ENCODE data around the gene PLEKHG4.

PLEKHG4 gene

DNA sequence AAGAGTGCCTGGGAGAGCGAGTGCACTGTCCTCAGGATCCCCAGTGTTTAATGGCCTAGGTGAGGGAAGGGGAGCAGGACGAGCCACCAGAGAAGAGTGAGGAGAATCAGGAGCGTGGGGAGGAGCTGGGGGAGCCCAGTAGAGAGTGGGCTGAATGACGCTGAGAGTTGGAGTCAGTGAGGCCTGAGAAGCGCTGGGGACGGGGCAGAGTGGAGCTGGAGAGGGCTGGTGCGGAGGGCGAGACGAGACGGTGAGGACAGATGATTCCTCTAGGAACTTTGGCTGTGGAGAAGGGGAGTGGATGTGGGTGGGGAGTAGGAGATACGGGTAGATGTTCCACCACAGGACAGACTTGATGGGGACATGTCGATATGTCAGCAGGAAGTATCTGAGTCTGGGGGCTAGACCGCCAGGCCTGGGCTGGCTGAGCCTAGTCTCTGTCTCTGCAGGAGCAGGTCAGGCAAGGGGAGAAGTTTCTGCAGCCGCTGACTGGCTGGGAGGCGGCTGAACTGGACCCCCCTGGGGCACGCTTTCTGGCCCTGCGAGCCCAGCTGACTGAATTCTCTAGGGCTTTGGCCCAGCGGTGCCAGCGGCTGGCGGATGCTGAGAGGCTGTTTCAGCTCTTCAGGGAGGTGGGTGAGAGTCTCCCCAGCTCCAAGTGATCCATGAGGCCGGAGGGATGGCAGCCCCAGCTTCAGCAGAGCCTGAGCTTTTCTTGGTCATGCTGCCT, 4.7 kb downstream of the PLEKHG4 start:
- no peak for TF ChIP-seq CTCF (IDR thresholded peaks at IDR 0.05; ENCODE audit: insufficient read depth, low read depth, low read length, missing control alignments)
- no peak overlapping the region for H3K4me3 ChIP-seq (ENCODE audit: low read length)
- no peak for DNase-seq (ENCODE audit: low read depth)

DNA sequence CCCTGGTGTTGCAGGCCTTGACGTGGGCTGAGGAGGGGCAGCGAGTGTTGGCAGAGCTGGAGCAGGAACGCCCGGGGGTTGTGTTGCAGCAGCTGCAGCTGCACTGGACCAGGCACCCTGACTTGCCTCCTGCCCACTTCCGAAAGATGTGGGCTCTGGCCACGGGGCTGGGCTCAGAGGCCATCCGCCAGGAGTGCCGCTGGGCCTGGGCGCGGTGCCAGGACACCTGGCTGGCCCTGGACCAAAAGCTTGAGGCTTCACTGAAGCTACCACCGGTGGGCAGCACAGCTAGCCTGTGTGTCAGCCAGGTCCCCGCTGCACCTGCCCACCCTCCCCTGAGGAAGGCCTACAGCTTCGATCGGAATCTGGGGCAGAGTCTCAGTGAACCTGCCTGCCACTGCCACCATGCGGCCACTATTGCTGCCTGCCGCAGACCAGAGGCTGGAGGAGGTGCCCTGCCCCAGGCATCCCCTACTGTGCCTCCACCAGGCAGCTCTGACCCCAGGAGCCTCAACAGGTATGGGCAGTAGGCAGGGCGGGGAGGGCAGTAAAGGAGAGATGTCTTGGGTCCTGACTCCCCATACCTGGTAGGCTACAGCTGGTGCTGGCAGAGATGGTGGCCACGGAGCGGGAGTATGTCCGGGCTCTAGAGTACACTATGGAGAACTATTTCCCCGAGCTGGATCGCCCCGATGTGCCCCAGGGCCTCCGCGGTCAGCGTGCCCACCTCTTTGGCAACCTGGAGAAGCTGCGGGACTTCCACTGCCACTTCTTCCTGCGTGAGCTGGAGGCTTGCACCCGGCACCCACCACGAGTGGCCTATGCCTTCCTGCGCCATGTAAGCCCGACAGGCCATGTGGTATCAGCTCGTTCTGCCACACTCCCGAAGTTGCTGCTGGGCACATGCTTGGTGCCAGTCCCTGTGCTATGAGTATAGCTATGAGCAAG, 5.6 kb downstream of the PLEKHG4 start:
- TF ChIP-seq CTCF (IDR thresholded peaks at IDR 0.05; ENCODE audit: insufficient read depth, low read depth, low read length, missing control alignments) = peak; percentile 61
- DNase-seq (ENCODE audit: low read depth) = peak; percentile 47
- no peak overlapping the region for H3K4me3 ChIP-seq (ENCODE audit: low read length)

- no peak overlapping the region for H3K4me3 ChIP-seq (ENCODE audit: low read length)
- no peak for TF ChIP-seq CTCF (IDR thresholded peaks at IDR 0.05; ENCODE audit: insufficient read depth, low read depth, low read length, missing control alignments)
- no peak for DNase-seq (ENCODE audit: low read depth)
These were observed 7.3 kb downstream of the PLEKHG4 start for GRCh38 chr16:67286441-67287235.

GRCh38 chr16:67287960-67288359, 8.6 kb downstream of the PLEKHG4 start:
- no peak overlapping the region for H3K4me3 ChIP-seq (ENCODE audit: low read length)
- DNase-seq (ENCODE audit: low read depth) = no peak
- TF ChIP-seq CTCF (IDR thresholded peaks at IDR 0.05; ENCODE audit: insufficient read depth, low read depth, low read length, missing control alignments) = no peak

- H3K4me3 ChIP-seq (ENCODE audit: low read length) = no peak overlapping the region
- DNase-seq (ENCODE audit: low read depth) = no peak
- TF ChIP-seq CTCF (IDR thresholded peaks at IDR 0.05; ENCODE audit: insufficient read depth, low read depth, low read length, missing control alignments) = no peak
These were observed 12.1 kb downstream of the PLEKHG4 start for GRCh38 chr16:67291461-67291860.

GRCh38 chr16:67294171-67294757, 14.9 kb downstream of the PLEKHG4 start:
- no peak for DNase-seq (ENCODE audit: low read depth)
- no peak for TF ChIP-seq CTCF (IDR thresholded peaks at IDR 0.05; ENCODE audit: insufficient read depth, low read depth, low read length, missing control alignments)
- no peak overlapping the region for H3K4me3 ChIP-seq (ENCODE audit: low read length)
